Activated CD8-positive, alpha-beta memory T cell treated with anti-CD3 and anti-CD28 coated beads, Interleukin-2, amount 50 U/mL, for 4 hours (primary cell): ENCODE measurements around the gene MOCS1.

Experiments used
- DNase-seq: peaks from one replicate; pipeline ENCODE4 v3.0.0-alpha.2; 2020

MOCS1 gene

GRCh38 chr6:39922821-39923220, 11.4 kb downstream of the MOCS1 start:
- no peak for DNase-seq

DNA sequence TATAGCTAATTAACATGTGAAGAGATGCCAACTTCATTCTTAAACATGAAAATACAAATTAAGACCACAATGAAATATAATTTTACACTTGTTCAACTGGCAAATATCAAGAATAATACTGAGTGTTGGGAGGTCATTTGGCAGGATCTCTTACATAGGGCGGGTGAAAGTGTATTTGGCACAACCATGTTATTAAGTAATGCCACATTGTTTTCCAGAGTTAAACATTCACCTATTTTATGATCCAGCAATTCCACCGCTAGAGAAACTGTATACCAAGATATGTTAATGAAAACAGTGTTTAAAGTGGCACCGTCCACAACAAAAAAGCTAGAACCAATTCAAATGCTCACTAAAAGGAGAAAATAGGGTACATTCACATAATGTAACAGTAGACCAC, 14.1 kb downstream of the MOCS1 start:
- DNase-seq, result no peak

DNA sequence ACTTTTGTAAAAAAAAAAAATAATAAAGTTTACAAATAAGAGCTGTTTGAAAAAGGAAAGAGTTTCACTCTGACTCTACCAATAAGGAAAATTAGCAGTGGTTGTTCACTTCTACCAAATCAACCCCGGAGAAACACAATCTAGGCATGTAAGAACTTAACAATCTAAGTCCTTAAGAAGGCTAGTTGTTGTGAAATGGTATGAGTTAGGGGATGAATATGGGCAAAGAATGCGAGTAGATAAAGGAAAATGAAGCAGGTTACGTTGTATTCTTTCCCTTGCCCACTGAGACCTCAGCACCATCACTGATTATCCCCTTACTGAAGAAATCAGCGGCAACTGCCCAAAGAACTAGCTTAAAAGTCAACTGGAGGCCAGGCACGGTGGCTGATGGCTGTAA, 15.4 kb downstream of the MOCS1 start:
- DNase-seq, result no peak

GRCh38 chr6:39917981-39918380, 16.3 kb downstream of the MOCS1 start:
- DNase-seq, result no peak

DNA sequence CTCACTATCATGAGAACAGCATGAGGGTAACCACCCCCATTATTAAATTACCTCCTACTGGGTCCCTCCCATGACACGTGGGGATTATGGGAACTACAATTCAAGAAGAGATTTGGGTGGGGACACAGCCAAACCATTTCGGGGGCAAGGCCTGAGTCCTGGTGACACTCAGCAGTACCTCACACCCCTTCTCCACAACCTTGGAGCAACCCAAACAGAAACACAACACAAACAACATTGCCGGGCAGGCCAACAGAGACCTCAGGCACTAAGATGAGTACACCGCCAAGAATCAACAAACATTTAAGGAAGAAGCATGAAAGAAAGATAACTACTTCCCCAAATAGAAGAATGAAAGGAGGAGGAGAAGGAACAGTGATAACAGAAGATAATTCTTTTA, 16.9 kb downstream of the MOCS1 start:
- DNase-seq, result no peak

GRCh38 chr6:39915866-39916265, 18.4 kb downstream of the MOCS1 start:
- no peak for DNase-seq

DNA sequence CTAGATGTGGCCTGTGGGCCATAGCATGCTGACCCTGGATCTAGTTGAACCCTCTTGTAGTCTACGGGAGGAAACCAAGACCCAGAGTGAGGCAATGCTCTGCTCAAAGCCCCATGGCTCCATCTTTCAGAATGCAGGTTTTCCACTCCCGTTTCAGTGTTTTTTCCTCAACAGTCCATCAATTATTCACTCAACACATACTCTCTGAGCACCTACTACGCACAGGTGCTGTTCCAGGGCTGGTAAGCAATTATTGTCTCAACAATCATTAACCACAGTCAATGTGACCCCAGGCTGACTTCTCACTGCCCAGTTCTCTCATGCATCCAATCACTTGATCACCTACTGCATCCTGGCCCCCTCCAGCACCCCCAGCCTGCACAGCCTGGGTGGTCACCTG, 20.0 kb downstream of the MOCS1 start:
- DNase-seq, result no peak

DNA sequence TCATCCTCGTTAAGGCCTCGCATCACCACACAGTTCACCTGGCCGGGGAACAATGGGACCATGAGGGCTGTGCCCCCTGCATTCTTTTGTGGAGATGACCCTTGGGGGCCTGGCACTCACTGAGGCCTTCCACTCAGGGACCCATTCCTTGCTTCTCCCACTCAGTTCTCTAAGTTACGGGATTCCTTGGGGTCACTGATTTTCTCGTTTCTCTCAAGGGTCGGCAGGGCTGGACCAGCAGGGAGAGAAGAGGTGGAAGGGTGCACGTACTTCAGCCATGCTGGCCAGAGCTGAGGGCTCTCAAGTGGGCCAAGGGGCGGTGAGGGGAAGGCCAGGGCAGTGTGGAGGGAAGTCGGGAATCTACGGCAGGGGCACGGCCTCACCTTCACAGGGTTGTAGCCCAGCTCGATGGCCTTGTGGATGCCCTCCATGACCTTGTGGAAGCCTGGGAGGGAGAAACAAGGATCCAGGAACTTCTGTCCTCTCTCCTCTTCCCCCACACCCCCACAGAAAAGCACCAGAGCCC, 20.8 kb downstream of the MOCS1 start:
- no peak for DNase-seq

DNA sequence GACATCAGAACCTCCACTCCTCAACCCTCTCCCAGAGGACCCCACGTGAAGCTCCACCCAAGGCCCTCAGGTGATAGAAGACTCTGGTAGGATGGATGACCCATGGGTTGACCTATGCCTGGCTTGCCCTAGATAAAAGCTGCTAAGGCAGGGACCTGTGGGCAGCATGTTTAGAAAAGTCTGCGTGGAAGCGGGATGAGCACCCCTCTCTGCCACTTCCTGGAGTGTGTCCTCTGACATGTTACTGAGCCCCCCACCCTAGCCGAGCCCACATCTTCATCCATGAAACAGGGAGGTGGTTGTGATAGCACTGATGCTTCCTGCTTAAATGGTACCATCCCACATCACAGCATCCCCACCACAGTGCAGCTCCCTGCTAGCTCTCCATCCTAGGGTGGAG, 21.8 kb downstream of the MOCS1 start:
- no peak for DNase-seq

DNA sequence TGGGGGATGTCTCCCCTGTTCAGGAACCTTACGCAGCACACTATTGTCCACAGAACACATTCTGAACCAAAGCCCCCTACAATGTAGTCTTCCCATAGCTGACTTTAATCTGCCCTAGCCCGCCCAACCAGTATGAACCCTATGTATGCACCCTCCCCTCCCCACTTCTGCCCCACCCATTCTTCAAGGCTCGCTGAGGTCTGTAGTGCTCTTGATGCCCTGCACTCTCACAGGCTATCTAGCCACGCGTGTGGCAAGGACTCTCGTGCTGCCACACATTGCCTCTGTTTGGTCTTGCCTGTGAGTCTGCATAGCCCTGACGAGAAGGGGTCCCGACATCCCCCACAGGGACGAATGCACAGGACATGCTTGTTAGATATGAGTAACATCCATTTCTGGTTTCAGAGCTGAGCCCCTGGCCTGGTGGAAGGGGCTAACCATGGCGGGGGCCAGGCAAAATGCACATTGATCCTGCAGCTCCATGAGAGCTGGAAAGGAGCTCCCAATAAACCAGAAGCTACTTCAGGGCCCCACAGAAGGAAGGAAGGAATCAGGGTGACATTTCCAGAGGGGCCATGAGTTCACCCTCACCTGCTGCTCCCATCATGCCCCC, 22.6 kb downstream of the MOCS1 start:
- DNase-seq, result no peak

DNA sequence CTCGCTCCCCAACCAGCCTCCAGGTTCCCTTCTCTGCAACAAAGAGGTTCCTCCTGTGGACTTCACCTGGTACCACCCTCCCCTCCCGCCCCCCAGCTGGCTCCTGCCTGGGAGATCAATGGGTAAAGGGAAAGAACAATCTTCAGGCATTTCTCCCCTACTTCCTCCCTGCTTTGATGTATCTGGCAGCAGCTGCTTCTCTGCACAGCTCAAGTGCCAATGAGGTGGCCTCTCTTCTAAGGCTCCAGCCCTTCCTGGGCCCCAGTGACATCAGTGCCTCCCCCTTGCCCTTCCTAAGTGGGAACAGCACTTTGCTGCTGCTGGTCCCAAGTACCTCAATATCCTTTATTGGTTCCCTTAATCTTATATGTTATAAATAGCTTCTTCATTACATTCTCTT, 23.5 kb downstream of the MOCS1 start:
- DNase-seq, result no peak

GRCh38 chr6:39910164-39910563, 24.1 kb downstream of the MOCS1 start:
- DNase-seq, result no peak

- DNase-seq, result no peak
Observed at GRCh38 chr6:39909701-39910100, 24.6 kb downstream of the MOCS1 start.

GRCh38 chr6:39908838-39909583, 25.3 kb downstream of the MOCS1 start:
- no peak for DNase-seq

DNA sequence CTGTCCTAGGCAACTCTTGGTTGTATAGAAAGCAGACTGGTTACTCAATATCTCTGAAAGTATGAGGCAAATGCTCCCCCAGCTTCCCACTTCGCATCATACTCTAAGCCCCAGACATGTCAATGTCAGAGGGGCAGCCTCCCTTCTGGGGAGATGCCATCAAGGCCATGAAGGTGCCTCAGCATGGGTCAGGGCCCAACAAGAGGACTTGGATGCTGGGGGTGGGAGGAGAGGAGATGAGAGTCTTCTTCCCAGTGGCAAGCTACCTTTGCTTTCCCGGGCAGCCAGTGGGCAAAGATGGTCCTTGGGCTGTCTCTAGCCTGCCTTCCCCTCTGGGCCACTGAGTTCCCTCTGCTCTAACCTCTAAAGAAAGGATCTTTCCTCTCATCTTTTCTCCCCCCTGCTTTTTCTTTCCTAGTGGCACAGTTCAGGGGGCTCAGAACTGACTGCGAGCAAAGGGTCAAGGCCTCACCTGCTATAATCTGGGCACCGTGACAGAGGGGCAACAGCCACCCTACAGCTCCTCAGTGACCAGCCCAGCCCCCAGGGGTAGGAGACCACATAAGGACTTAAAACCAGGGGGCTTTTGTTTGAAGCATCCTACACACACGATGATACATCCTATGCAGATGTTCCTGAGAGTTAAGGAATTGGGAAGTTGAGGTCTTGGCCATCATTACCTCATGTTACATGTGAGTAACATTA, 26.2 kb downstream of the MOCS1 start:
- no peak for DNase-seq

DNA sequence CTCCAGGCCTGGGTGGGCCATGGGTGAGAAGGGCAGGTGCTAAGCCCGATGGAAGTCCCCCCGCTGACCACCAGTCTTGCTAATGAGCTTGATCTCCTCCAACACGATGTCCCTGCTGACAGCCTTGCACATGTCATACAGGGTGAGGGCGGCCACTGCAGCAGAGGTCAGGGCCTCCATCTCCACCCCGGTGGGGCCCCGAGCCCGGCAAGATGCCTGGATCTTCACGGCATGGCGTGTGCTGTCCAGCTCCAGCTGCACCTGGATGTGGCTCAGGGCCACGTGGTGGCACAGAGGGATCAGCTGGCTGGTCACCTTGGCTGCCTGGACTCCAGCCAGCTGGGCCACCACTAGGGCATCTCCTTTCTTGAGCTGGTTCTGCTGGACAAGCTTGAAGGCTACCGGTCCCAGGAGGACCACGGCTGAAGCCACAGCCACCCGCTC, 27.9 kb downstream of the MOCS1 start:
- DNase-seq, result no peak

DNA sequence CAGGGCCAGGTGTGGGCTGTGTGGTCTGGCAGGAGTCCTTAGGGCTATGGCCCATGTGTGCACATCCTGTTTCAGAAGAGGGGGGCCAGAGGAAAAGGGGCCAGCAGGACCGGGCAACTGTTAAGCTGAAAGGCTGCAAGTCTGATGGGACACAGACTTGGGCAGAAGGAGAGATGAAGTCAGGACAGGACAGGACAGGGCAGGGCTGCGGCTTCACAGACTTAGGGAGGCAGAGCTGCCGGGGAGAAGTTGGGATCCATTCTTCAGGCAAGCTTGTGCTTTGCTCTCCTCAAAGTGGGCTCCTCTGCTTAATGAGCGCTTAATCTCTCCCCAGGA, 28.7 kb downstream of the MOCS1 start:
- no peak for DNase-seq

GRCh38 chr6:39904946-39905639, 29.2 kb downstream of the MOCS1 start:
- no peak for DNase-seq

- DNase-seq, result no peak
Observed at GRCh38 chr6:39903656-39904055, 30.6 kb downstream of the MOCS1 start.

GRCh38 chr6:39902786-39903465, 31.3 kb downstream of the MOCS1 start:
- DNase-seq, result no peak

GRCh38 chr6:39902136-39902535, 32.1 kb downstream of the MOCS1 start:
- DNase-seq, result no peak

- no peak for DNase-seq
Observed at GRCh38 chr6:39901670-39902069, 32.6 kb downstream of the MOCS1 start.

DNA sequence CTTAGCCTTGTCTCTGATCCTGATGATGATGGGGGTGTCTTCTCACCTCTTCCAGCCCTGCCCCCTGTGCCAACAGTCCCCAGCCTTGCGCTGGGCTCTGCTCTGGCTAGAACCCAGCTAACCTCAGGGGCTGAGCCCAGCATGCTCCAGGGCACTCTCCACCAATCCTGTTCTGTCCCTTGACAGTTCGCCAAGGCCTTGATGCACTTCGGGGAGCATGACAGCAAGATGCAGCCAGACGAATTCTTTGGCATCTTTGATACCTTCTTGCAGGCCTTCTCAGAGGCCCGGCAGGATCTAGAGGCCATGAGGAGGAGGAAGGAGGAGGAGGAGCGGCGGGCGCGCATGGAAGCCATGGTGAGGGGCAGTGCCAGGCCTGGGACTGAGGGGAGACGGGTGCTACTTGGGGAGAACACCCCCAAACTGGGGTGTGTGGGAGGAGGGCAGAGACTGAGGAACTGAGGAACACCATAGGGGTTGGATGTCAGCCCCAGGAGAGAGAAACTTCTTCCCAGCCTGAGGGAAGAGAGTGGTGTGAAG, 33.1 kb downstream of the MOCS1 start:
- no peak for DNase-seq
